Testis (tissue), 2 donors: Measurements from ENCODE around the gene TAF8.

Experiments
- CTCF ChIP-seq, 3 experiments: fragments of 450-650 bp in 2 of 3; fragments of 200-600 bp in 1 of 3; sonication (generic) in 1 of 3; IDR thresholded peaks; one replicate each; pipeline ENCODE4 v1.5.1; 2016 to 2019; ENCODE audit warnings: antibody characterized with exemption in 3 of 3, mild to moderate bottlenecking in 2 of 3, moderate library complexity in 1 of 3
- POLR2A ChIP-seq: fragments of 450-650 bp; IDR thresholded peaks from one replicate; pipeline ENCODE4 v1.6.1; 2017; ENCODE audit warnings: antibody characterized with exemption, mild to moderate bottlenecking, moderate library complexity

GRCh38 chr6:42125231-42125630, 74.9 kb downstream of the TAF8 start:
- TF ChIP-seq CTCF (IDR thresholded peaks at IDR 0.05) (no peak), POLR2A (no peak)
